CD14-positive monocyte (primary cell): ENCODE data around the gene HMGCS2. TPM values are rescaled to one million over a fixed set of nuclear protein-coding genes. Genes with fewer than 3 reads are reported as not detected.
A peak's percentile ranks its signal among the peaks of the same experiment; 100 is the strongest.

Experiments used
- DNase-seq, 3 donors: peaks; one replicate each; pipeline ENCODE4 v3.0.0-alpha.2; 2011 to 2022
- H2AFZ ChIP-seq: 2 replicates; pipeline ENCODE4 v1.6.0; 2012; ENCODE audit warnings: mild to moderate bottlenecking, low read depth, low read length, inconsistent platforms; ENCODE audit not compliant: insufficient read depth, poor library complexity, severe bottlenecking
- H3K27ac ChIP-seq, 2 donors: 1 replicate in 1 of 2; 2 replicates in 1 of 2; pipeline ENCODE4 v1.5.1; 2012 to 2013; ENCODE audit warnings: low read length in 2 of 2, control low read depth in 1 of 2, inconsistent platforms in 1 of 2, low read depth in 1 of 2, mild to moderate bottlenecking in 1 of 2
- H3K27me3 ChIP-seq, 2 donors: one replicate each; pipeline versions ENCODE4 v1.6.0 to v1.6.1; 2011 to 2013; ENCODE audit warnings: low read length in 2 of 2; ENCODE audit not compliant: control insufficient read depth in 2 of 2, insufficient read depth in 2 of 2
- H3K36me3 ChIP-seq, 2 donors: replicated peaks in 1 of 2; 1 replicate in 1 of 2; 2 replicates in 1 of 2; pipeline versions ENCODE4 v1.5.1 to v1.6.1; 2012 to 2013; ENCODE audit warnings: low read length in 2 of 2, control low read depth in 1 of 2, inconsistent platforms in 1 of 2, mild to moderate bottlenecking in 1 of 2; ENCODE audit not compliant: insufficient read depth in 2 of 2, control insufficient read depth in 1 of 2
- H3K4me1 ChIP-seq, 2 donors: 1 replicate in 1 of 2; 2 replicates in 1 of 2; pipeline versions ENCODE4 v1.5.1 to v1.6.1; 2012 to 2013; ENCODE audit warnings: low read length in 2 of 2, control low read depth in 1 of 2, inconsistent platforms in 1 of 2, mild to moderate bottlenecking in 1 of 2, moderate library complexity in 1 of 2; ENCODE audit not compliant: insufficient read depth in 2 of 2, control insufficient read depth in 1 of 2
- H3K4me2 ChIP-seq: replicated peaks from 2 replicates; pipeline ENCODE3; 2012; ENCODE audit warnings: low read length, moderate library complexity, mild to moderate bottlenecking; ENCODE audit not compliant: poor library complexity, severe bottlenecking; ENCODE audit errors: extremely low read depth
- H3K4me3 ChIP-seq, 3 experiments: fragments of 200-600 bp in 1 of 3; sonication (generic) in 1 of 3; replicated peaks in 1 of 3; 1 replicate in 2 of 3; 2 replicates in 1 of 3; pipeline ENCODE4 v1.5.1; 2011 to 2013; ENCODE audit warnings: low read length in 3 of 3, mild to moderate bottlenecking in 3 of 3, control low read depth in 2 of 3, low read depth in 2 of 3, inconsistent platforms in 1 of 3, moderate library complexity in 1 of 3
- H3K79me2 ChIP-seq: 2 replicates; pipeline ENCODE4 v1.6.0; 2012; ENCODE audit warnings: mild to moderate bottlenecking, control low read depth, inconsistent platforms, low read length, moderate library complexity; ENCODE audit not compliant: insufficient read depth
- H3K9ac ChIP-seq: 2 replicates; pipeline ENCODE4 v1.6.0; 2017; ENCODE audit warnings: low read length, mild to moderate bottlenecking; ENCODE audit not compliant: insufficient read depth, poor library complexity, severe bottlenecking
- H3K9me3 ChIP-seq, 2 donors: replicated peaks in 1 of 2; 1 replicate in 1 of 2; 2 replicates in 1 of 2; pipeline versions ENCODE4 v1.5.1 to v1.6.1; 2012 to 2013; ENCODE audit warnings: low read length in 2 of 2, control low read depth in 1 of 2; ENCODE audit not compliant: control insufficient read depth in 1 of 2, insufficient read depth in 1 of 2
- H4K20me1 ChIP-seq: 2 replicates; pipeline ENCODE4 v1.6.0; 2012; ENCODE audit warnings: mild to moderate bottlenecking, low read length, control low read depth, moderate library complexity; ENCODE audit not compliant: insufficient read depth
- H3K27ac Mint-ChIP-seq, 7 donors: one replicate each; pipeline ENCODE4 v1.8.0; 2020; ENCODE audit warnings: mild to moderate bottlenecking in 7 of 7, mixed read lengths in 7 of 7, moderate library complexity in 6 of 7, inconsistent platforms in 2 of 7
- H3K27me3 Mint-ChIP-seq, 3 donors: one replicate each; pipeline ENCODE4 v1.8.0; 2021 to 2022; ENCODE audit warnings: low read depth in 3 of 3, mild to moderate bottlenecking in 3 of 3, mixed read lengths in 3 of 3, moderate library complexity in 3 of 3, inconsistent platforms in 1 of 3
- H3K36me3 Mint-ChIP-seq, 2 donors: one replicate each; pipeline ENCODE4 v1.8.0; 2020; ENCODE audit warnings: mixed read lengths in 2 of 2, inconsistent platforms in 1 of 2, mild to moderate bottlenecking in 1 of 2
- H3K4me1 Mint-ChIP-seq: one replicate; pipeline ENCODE4 v1.8.0; 2020; ENCODE audit warnings: mild to moderate bottlenecking, mixed read lengths
- H3K4me3 Mint-ChIP-seq, 2 donors: one replicate each; pipeline ENCODE4 v1.8.0; 2020; ENCODE audit warnings: mild to moderate bottlenecking in 2 of 2, mixed read lengths in 2 of 2, moderate library complexity in 1 of 2
- H3K9me3 Mint-ChIP-seq, 7 donors: one replicate each; pipeline ENCODE4 v1.8.0; 2020 to 2022; ENCODE audit warnings: mixed read lengths in 7 of 7, mild to moderate bottlenecking in 6 of 7, moderate library complexity in 6 of 7, inconsistent platforms in 2 of 7
- CTCF ChIP-seq: fragments of 200-600 bp; IDR thresholded peaks from one replicate; pipeline ENCODE4 v1.8.0; 2022; ENCODE audit warnings: antibody characterized with exemption, mild to moderate bottlenecking
- WGBS: methylation state at CpG from one replicate; pipeline ENCODE4 v1.1.5; 2013; ENCODE audit warnings: missing lambda C conversion rate; ENCODE audit not compliant: insufficient coverage; 5-methylcytosine and 5-hydroxymethylcytosine counted together
- intact Hi-C, 2 donors: fragments of 100-400 bp; cut with micrococcal nuclease; formaldehyde crosslinking; loops; one replicate each; pipeline versions ENCODE4 v1.15.0 to v1.15.1; 2023
- polyA plus RNA-seq, 3 donors: library from polyadenylated mRNA; depleted of rRNA in 1 of 3; unstranded in 2 of 3; stranded (reverse) in 1 of 3; fragments of 300-500 nt in 2 of 3; fragments of >200 nt in 1 of 3; fragmentation: Illumina TruSeq in 2 of 3; gene quantifications; 1 replicate in 2 of 3; 2 replicates in 1 of 3; pipeline ENCODE4 v1.2.3, GENCODE V29; 2012 to 2021

HMGCS2 gene
- polyA plus RNA-seq, 3 donors, result not detected

DNA sequence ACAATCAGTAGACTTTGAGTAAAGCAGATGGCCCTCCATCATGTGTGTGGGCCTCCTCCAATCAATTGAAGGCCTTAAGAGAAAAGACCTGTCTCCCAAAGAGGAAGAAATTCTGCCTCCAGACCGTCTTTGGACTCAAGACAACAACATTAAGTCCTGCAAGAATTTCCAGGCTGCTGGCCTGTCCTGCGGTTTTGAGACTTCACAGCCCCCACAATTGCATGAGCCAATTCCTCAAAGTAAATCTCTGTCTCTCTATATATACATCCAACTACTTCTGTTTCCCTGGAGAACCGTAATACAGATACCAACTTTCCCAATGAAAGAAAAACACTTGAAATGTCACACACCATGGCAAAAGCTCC, 26.2 kb upstream of the HMGCS2 start:
- Histone ChIP-seq H2AFZ (no peak overlapping the region), H3K9ac (no peak overlapping the region), H3K9me3 (no peaks in the 10 kb centered on the region), H3K36me3 (no peaks in the 10 kb centered on the region), H3K4me2 (no peak overlapping the region), H3K4me3 (no peak overlapping the region), H3K79me2 (no peaks in the 10 kb centered on the region), H3K27ac (no peak overlapping the region), H3K27me3 (no peaks in the 10 kb centered on the region), H3K4me1 (no peaks in the 10 kb centered on the region), H4K20me1 (no peaks in the 10 kb centered on the region)
- H3K27ac Mint-ChIP-seq, result no peak overlapping the region
- no peaks in the 10 kb centered on the region for H3K9me3 Mint-ChIP-seq
- no peak for DNase-seq
- intact Hi-C loops, result no loop called here
- WGBS, result 100% methylated on average over 2 of the region's 3 CpGs
- TF ChIP-seq CTCF, result no peak
- H3K27me3 Mint-ChIP-seq, result peaks cover 0 to 2% (median 0%) of the 10 kb centered on the region in 3 donors
- H3K4me1 Mint-ChIP-seq, result peaks cover 12% of the 10 kb centered on the region
- no peaks in the 10 kb centered on the region for H3K36me3 Mint-ChIP-seq
- no peak overlapping the region for H3K4me3 Mint-ChIP-seq

DNA sequence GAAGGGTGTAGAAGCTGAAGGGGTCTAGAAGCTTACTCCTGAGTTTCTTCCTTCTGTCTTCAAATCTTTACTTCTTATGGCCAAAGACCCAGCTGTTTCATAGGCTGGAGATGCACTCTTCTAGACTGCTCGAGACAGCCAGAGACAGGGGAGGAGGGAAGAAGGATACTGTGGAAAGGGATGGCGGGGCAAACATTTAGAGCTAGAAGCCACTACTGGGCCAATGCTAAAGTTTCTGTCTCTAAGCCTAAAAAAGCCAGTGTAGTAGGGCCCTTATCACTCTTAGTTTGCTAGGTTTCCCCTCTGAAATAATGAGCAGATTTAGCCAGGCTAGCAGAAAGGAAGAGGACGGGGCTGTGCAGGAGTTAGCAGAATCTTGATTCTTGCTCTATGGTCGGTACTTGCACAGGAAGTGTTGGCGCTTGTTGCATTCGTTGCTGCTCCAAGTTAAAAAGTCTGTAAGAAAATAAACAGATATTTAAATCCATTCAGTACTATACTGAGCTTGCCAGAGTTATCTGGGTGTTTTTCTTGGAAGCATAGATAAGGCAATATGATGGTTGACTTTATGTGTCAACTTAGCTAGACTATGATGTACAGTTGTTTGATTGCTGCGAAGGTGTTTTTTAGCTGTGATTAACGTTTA, 25.6 kb upstream of the HMGCS2 start:
- no peaks in the 10 kb centered on the region for H3K36me3 Mint-ChIP-seq
- intact Hi-C loops, result no loop called here
- Histone ChIP-seq H3K79me2 (no peaks in the 10 kb centered on the region), H3K9me3 (no peaks in the 10 kb centered on the region), H3K27me3 (no peaks in the 10 kb centered on the region), H4K20me1 (no peaks in the 10 kb centered on the region), H3K4me3 (no peak overlapping the region), H3K4me1 (no peaks in the 10 kb centered on the region), H3K9ac (no peak overlapping the region), H3K36me3 (no peaks in the 10 kb centered on the region), H3K27ac (no peak overlapping the region), H2AFZ (peak overlapping the region; percentile 41), H3K4me2 (no peak overlapping the region)
- H3K27ac Mint-ChIP-seq, result no peak overlapping the region
- no peak for DNase-seq
- peaks cover 12% of the 10 kb centered on the region for H3K4me1 Mint-ChIP-seq
- TF ChIP-seq CTCF, result no peak
- 100% methylated on average over 2 of the region's 8 CpGs for WGBS
- H3K9me3 Mint-ChIP-seq, result peaks cover 0 to 2% (median 0%) of the 10 kb centered on the region in 7 donors
- H3K27me3 Mint-ChIP-seq, result peaks cover 0 to 2% (median 2%) of the 10 kb centered on the region in 3 donors
- no peak overlapping the region for H3K4me3 Mint-ChIP-seq
